Ectodermal cell (in vitro differentiated cells): ENCODE measurements around the gene DCAF6.

Experiments used
- H3K27ac ChIP-seq: 2 replicates; pipeline ENCODE4 v1.7.0; 2013; ENCODE audit warnings: mild to moderate bottlenecking, low read depth, low read length; ENCODE audit not compliant: insufficient read depth, poor library complexity, severe bottlenecking
- H3K27me3 ChIP-seq: 2 replicates; pipeline ENCODE4 v1.7.0; 2013; ENCODE audit warnings: mild to moderate bottlenecking, low read length; ENCODE audit not compliant: insufficient read depth, control insufficient read depth, poor library complexity, severe bottlenecking
- H3K36me3 ChIP-seq: one replicate; pipeline ENCODE4 v1.7.0; 2013; ENCODE audit warnings: low read length; ENCODE audit not compliant: control insufficient read depth, insufficient read depth
- H3K4me1 ChIP-seq: one replicate; pipeline ENCODE4 v1.7.0; 2013; ENCODE audit warnings: low read length; ENCODE audit not compliant: control insufficient read depth, insufficient read depth
- H3K4me3 ChIP-seq: 2 replicates; pipeline ENCODE4 v1.7.0; 2013; ENCODE audit warnings: low read depth, low read length, control low read depth; ENCODE audit not compliant: insufficient read depth
- H3K9me3 ChIP-seq: 2 replicates; pipeline ENCODE4 v1.7.0; 2013; ENCODE audit warnings: mild to moderate bottlenecking, low read length, moderate library complexity; ENCODE audit not compliant: control insufficient read depth
- WGBS, 2 experiments: methylation state at CpG; one replicate each; pipeline ENCODE4 v1.1.7; 2013; ENCODE audit warnings: missing lambda C conversion rate in 2 of 2; 5-methylcytosine and 5-hydroxymethylcytosine counted together

DCAF6 gene

GRCh38 chr1:167987174-167987573 lies 50.7 kb downstream of the DCAF6 start:
- WGBS, 2 experiments, result 94% methylated on average over 3 of the region's 3 CpGs; no CpG with 5 or more reads in 1 of the 2 experiments
- Histone ChIP-seq H3K36me3 (no peaks in the 10 kb centered on the region), H3K4me1 (no peaks in the 10 kb centered on the region)

GRCh38 chr1:167991546-167991945 lies 55.1 kb downstream of the DCAF6 start:
- WGBS, 2 experiments, result 88 to 94% methylated on average over 2 of the region's 2 CpGs
- Histone ChIP-seq H3K4me3 (no peak overlapping the region), H3K27me3 (no peaks in the 10 kb centered on the region), H3K4me1 (no peaks in the 10 kb centered on the region), H3K27ac (no peak overlapping the region), H3K36me3 (no peaks in the 10 kb centered on the region), H3K9me3 (no peaks in the 10 kb centered on the region)

More at GRCh38 chr1:167987174-167987573, 50.7 kb downstream of the DCAF6 start:
- H3K4me3 ChIP-seq, result no peak overlapping the region
- no peak overlapping the region for H3K27ac ChIP-seq
- no peaks in the 10 kb centered on the region for H3K9me3 ChIP-seq
- H3K27me3 ChIP-seq, result no peaks in the 10 kb centered on the region

- Histone ChIP-seq H3K9me3 (no peaks in the 10 kb centered on the region), H3K4me3 (no peak overlapping the region), H3K27ac (no peak overlapping the region), H3K4me1 (no peaks in the 10 kb centered on the region), H3K36me3 (no peaks in the 10 kb centered on the region), H3K27me3 (no peaks in the 10 kb centered on the region)
- 81 to 100% methylated on average over 1 of the region's 2 CpGs for WGBS, 2 experiments
These were observed 57.2 kb downstream of the DCAF6 start for GRCh38 chr1:167993720-167994119.

- no peak overlapping the region for H3K27ac ChIP-seq
- H3K36me3 ChIP-seq, result no peaks in the 10 kb centered on the region
- WGBS, 2 experiments, result 83% methylated on average over 2 of the region's 2 CpGs; no CpG with 5 or more reads in 1 of the 2 experiments
These were observed 58.1 kb downstream of the DCAF6 start for GRCh38 chr1:167994560-167994959.

GRCh38 chr1:167995038-167995437 lies 58.6 kb downstream of the DCAF6 start:
- Histone ChIP-seq H3K9me3 (no peaks in the 10 kb centered on the region), H3K4me3 (no peak overlapping the region), H3K27ac (no peak overlapping the region), H3K27me3 (no peaks in the 10 kb centered on the region), H3K4me1 (no peaks in the 10 kb centered on the region), H3K36me3 (no peaks in the 10 kb centered on the region)
- WGBS, 2 experiments, result 96% methylated on average over 3 of the region's 3 CpGs

More at GRCh38 chr1:167994560-167994959, 58.1 kb downstream of the DCAF6 start:
- Histone ChIP-seq H3K4me1 (no peaks in the 10 kb centered on the region), H3K9me3 (no peaks in the 10 kb centered on the region), H3K4me3 (no peak overlapping the region), H3K27me3 (no peaks in the 10 kb centered on the region)

GRCh38 chr1:167996266-167996665 lies 59.8 kb downstream of the DCAF6 start:
- WGBS, 2 experiments, result 91% methylated on average over 3 of the region's 3 CpGs
- no peaks in the 10 kb centered on the region for H3K27me3 ChIP-seq
- H3K36me3 ChIP-seq, result no peaks in the 10 kb centered on the region
- no peaks in the 10 kb centered on the region for H3K9me3 ChIP-seq
- no peak overlapping the region for H3K4me3 ChIP-seq
- no peaks in the 10 kb centered on the region for H3K4me1 ChIP-seq
- H3K27ac ChIP-seq, result no peak overlapping the region

GRCh38 chr1:167997037-167997575 lies 60.6 kb downstream of the DCAF6 start:
- H3K4me3 ChIP-seq, result no peak overlapping the region
- H3K4me1 ChIP-seq, result no peaks in the 10 kb centered on the region
- no peaks in the 10 kb centered on the region for H3K9me3 ChIP-seq
- no peaks in the 10 kb centered on the region for H3K36me3 ChIP-seq
- WGBS, 2 experiments, result 88 to 100% methylated on average over 1 to 3 of the region's 3 CpGs
- no peak overlapping the region for H3K27ac ChIP-seq
- H3K27me3 ChIP-seq, result no peaks in the 10 kb centered on the region

GRCh38 chr1:167999877-168000276 lies 63.4 kb downstream of the DCAF6 start:
- Histone ChIP-seq H3K4me3 (no peak overlapping the region), H3K9me3 (no peaks in the 10 kb centered on the region), H3K36me3 (no peaks in the 10 kb centered on the region), H3K27ac (no peak overlapping the region), H3K27me3 (no peaks in the 10 kb centered on the region), H3K4me1 (no peaks in the 10 kb centered on the region)
- 92 to 100% methylated on average over 3 of the region's 3 CpGs for WGBS, 2 experiments

- H3K9me3 ChIP-seq, result no peaks in the 10 kb centered on the region
- H3K27ac ChIP-seq, result no peak overlapping the region
- no peaks in the 10 kb centered on the region for H3K27me3 ChIP-seq
- WGBS, 2 experiments, result 97 to 100% methylated on average over 1 to 2 of the region's 3 CpGs
- H3K4me3 ChIP-seq, result no peak overlapping the region
- H3K4me1 ChIP-seq, result no peaks in the 10 kb centered on the region
- no peaks in the 10 kb centered on the region for H3K36me3 ChIP-seq
These were observed 64.2 kb downstream of the DCAF6 start for GRCh38 chr1:168000656-168001055.

GRCh38 chr1:168001213-168001612 lies 64.7 kb downstream of the DCAF6 start:
- Histone ChIP-seq H3K27ac (no peak overlapping the region), H3K27me3 (no peaks in the 10 kb centered on the region), H3K4me3 (no peak overlapping the region), H3K4me1 (no peaks in the 10 kb centered on the region), H3K36me3 (no peaks in the 10 kb centered on the region), H3K9me3 (no peaks in the 10 kb centered on the region)
- WGBS, 2 experiments, result 96 to 100% methylated on average over 1 of the region's 1 CpG

GRCh38 chr1:168004531-168004930 lies 68.0 kb downstream of the DCAF6 start:
- H3K36me3 ChIP-seq, result peaks cover 4% of the 10 kb centered on the region
- no peaks in the 10 kb centered on the region for H3K27me3 ChIP-seq
- H3K27ac ChIP-seq, result no peak overlapping the region
- no peaks in the 10 kb centered on the region for H3K9me3 ChIP-seq
- no peaks in the 10 kb centered on the region for H3K4me1 ChIP-seq
- no peak overlapping the region for H3K4me3 ChIP-seq
- 88 to 90% methylated on average over 2 of the region's 2 CpGs for WGBS, 2 experiments
